Skeletal muscle tissue (tissue), 4 donors: Measurements from ENCODE around the gene ACYP2. TPM values are rescaled to one million over a fixed set of nuclear protein-coding genes. Genes with fewer than 3 reads are reported as not detected.

Experiments used
- H3K27ac ChIP-seq: one replicate; pipeline ENCODE4 v1.7.0; 2013; ENCODE audit warnings: mild to moderate bottlenecking, low read depth, low read length, inconsistent platforms
- H3K27me3 ChIP-seq, 3 donors: one replicate each; pipeline ENCODE4 v1.7.0; 2013; ENCODE audit warnings: low read length in 3 of 3; ENCODE audit not compliant: control insufficient read depth in 3 of 3, insufficient read depth in 3 of 3
- H3K36me3 ChIP-seq, 3 donors: one replicate each; pipeline ENCODE4 v1.7.0; 2013; ENCODE audit warnings: low read length in 3 of 3; ENCODE audit not compliant: control insufficient read depth in 3 of 3, insufficient read depth in 3 of 3
- H3K4me1 ChIP-seq, 3 donors: one replicate each; pipeline ENCODE4 v1.7.0; 2013; ENCODE audit warnings: low read length in 3 of 3, mild to moderate bottlenecking in 3 of 3; ENCODE audit not compliant: control insufficient read depth in 3 of 3, insufficient read depth in 3 of 3
- H3K4me3 ChIP-seq, 3 donors: one replicate each; pipeline ENCODE4 v1.7.0; 2013; ENCODE audit warnings: low read length in 3 of 3
- H3K9ac ChIP-seq, 3 donors: one replicate each; pipeline ENCODE4 v1.7.0; 2013; ENCODE audit warnings: low read length in 3 of 3, mild to moderate bottlenecking in 3 of 3, moderate library complexity in 2 of 3, low read depth in 1 of 3
- H3K9me3 ChIP-seq, 3 donors: one replicate each; pipeline ENCODE4 v1.7.0; 2013; ENCODE audit warnings: low read length in 3 of 3; ENCODE audit not compliant: control insufficient read depth in 3 of 3
- total RNA-seq: library from RNA; depleted of rRNA; stranded (reverse); fragments of >200 nt; gene quantifications from one replicate; pipeline ENCODE4 v1.2.3, GENCODE V29; 2014
- donor health status: Osteomylitis.

The ACYP2 gene
- total RNA-seq, 1 donor from 2014 or later, result 13.0 TPM

DNA sequence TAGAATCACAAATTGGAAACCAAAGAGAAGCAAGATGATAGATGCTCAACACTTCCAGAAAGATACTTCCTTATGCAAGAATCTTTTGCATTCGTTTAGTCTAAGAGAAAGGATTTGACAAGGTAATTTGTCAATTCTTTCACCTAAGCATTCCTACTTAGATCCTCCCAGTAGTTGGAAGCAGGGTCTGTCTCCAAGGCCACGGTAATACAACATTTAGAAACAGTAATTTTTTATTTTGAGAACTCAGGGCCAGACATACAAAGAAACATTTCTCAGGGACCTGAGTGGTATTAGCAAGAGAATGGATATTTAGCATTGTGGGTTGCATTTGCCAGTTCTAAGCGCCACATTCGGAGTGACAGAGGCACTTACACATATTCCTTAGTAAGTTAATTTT lies 68.6 kb downstream of the ACYP2 start:
- Histone ChIP-seq H3K27ac (no peak overlapping the region), H3K9me3 (no peaks in the 10 kb centered on the region), H3K36me3 (peaks cover 3 to 10% (median 10%) of the 10 kb centered on the region in 3 donors), H3K4me3 (no peak overlapping the region), H3K4me1 (no peaks in the 10 kb centered on the region), H3K27me3 (no peaks in the 10 kb centered on the region), H3K9ac (no peak overlapping the region)

DNA sequence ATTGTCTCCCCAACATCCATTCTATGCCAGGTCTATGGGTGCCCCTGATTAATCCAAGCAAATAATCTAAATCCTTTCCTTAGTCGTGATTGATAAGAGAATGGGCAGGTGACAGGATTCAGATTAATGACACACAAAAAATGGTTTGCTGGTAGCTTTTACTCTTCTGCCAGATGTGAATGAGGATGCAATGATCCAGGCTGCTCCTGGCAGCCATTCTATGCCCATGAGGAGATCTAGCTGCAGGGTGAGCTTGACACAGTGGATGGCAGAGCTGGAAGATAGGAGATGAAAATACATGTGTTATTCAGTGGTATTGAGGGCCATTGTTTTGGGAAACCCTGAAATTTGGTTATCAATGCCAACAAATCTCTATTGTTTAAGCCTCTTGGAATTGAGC lies 69.7 kb downstream of the ACYP2 start:
- no peaks in the 10 kb centered on the region for H3K27me3 ChIP-seq
- peaks cover 3 to 12% (median 10%) of the 10 kb centered on the region in 3 donors for H3K36me3 ChIP-seq
- H3K9me3 ChIP-seq, result no peaks in the 10 kb centered on the region
- no peak overlapping the region for H3K4me3 ChIP-seq
- no peaks in the 10 kb centered on the region for H3K4me1 ChIP-seq
- H3K27ac ChIP-seq, result no peak overlapping the region
- no peak overlapping the region for H3K9ac ChIP-seq

GRCh38 chr2:54187331-54187730 lies 71.9 kb downstream of the ACYP2 start:
- H3K9ac ChIP-seq, result no peak overlapping the region
- peaks cover 3 to 13% (median 12%) of the 10 kb centered on the region in 3 donors for H3K36me3 ChIP-seq
- H3K27me3 ChIP-seq, result no peaks in the 10 kb centered on the region
- H3K4me3 ChIP-seq, result no peak overlapping the region
- H3K27ac ChIP-seq, result no peak overlapping the region
- no peaks in the 10 kb centered on the region for H3K4me1 ChIP-seq
- H3K9me3 ChIP-seq, result no peaks in the 10 kb centered on the region

DNA sequence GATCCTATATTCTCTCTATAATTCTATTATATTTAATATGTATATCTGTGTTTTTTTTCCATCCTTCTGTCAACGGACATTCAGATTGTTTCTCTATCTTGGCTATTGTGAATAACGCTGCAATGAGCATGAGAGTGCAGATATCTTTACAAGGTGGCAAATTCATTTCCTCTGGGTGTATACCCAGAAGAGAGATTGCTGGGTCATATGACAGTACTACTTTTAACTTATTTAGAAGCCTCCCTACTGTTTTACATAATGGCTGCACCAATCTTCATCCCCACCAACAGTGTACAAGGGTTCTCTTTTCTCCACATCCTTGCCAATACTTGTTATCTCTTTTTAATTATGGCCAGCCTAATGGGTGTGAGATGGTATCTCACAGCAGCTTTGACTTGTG lies 74.1 kb downstream of the ACYP2 start:
- Histone ChIP-seq H3K27me3 (no peaks in the 10 kb centered on the region), H3K4me1 (no peaks in the 10 kb centered on the region), H3K4me3 (no peak overlapping the region), H3K9me3 (no peaks in the 10 kb centered on the region), H3K36me3 (peaks cover 3 to 12% (median 12%) of the 10 kb centered on the region in 3 donors), H3K27ac (no peak overlapping the region), H3K9ac (no peak overlapping the region)

- Histone ChIP-seq H3K27ac (no peak overlapping the region), H3K36me3 (peaks cover 3 to 12% (median 10%) of the 10 kb centered on the region in 3 donors), H3K9ac (no peak overlapping the region), H3K27me3 (no peaks in the 10 kb centered on the region), H3K9me3 (no peaks in the 10 kb centered on the region), H3K4me3 (no peak overlapping the region), H3K4me1 (no peaks in the 10 kb centered on the region)
Observed at GRCh38 chr2:54191361-54192135, 76.1 kb downstream of the ACYP2 start.

DNA sequence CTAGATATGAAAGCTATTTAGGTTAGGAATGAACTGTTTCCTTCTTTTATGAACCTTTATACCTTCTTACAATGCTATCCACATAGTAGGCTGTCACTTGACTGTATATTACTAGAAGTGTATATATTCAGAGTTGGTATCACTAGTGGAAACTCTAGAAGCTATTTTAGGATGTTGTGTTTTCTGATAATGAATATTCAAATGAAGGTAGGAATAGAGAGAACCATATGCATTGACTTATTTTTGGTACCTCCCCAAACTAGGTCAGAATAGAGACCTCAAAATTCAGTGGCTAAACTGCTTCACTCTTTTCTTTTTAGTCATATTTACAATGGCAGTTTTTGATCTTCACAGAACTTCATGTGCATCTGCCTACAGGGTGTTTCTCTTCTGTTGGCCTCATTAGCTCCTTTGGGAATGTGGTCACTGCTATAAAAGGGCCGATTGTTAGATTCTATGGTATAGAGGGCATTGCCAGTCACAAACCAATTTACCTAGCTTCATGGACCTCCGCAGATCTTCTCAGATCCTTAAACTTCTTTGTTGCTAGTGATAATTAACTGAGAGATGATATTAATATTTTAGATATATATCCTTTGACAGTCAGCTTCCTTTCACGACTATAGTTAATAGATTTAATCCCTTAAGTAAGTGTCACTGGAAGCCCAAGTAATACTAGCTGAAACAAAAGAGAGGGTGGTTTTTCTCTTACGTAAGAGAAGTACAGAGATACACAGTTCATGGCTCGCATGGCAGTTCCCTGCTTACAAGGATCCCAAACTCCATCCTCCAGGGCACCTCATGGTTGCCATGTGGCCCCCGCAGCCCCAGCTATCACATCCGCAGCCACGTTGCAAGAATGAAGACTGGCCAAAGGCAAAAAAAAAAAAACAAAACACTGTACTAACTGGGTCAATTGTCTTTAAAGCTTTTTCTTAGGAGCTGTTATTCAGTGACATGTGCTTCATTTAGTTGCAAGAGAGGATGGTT lies 79.6 kb downstream of the ACYP2 start:
- Histone ChIP-seq H3K9ac (no peak overlapping the region), H3K4me3 (no peak overlapping the region), H3K27me3 (no peaks in the 10 kb centered on the region), H3K27ac (no peak overlapping the region), H3K4me1 (no peaks in the 10 kb centered on the region), H3K9me3 (no peaks in the 10 kb centered on the region), H3K36me3 (peaks cover 0 to 5% (median 3%) of the 10 kb centered on the region in 3 donors)

- Histone ChIP-seq H3K4me1 (no peaks in the 10 kb centered on the region), H3K9me3 (no peaks in the 10 kb centered on the region), H3K9ac (no peak overlapping the region), H3K27me3 (no peaks in the 10 kb centered on the region), H3K4me3 (no peak overlapping the region), H3K27ac (no peak overlapping the region), H3K36me3 (peaks cover 0 to 3% (median 2%) of the 10 kb centered on the region in 3 donors)
Observed at GRCh38 chr2:54196646-54197045, 81.2 kb downstream of the ACYP2 start.

DNA sequence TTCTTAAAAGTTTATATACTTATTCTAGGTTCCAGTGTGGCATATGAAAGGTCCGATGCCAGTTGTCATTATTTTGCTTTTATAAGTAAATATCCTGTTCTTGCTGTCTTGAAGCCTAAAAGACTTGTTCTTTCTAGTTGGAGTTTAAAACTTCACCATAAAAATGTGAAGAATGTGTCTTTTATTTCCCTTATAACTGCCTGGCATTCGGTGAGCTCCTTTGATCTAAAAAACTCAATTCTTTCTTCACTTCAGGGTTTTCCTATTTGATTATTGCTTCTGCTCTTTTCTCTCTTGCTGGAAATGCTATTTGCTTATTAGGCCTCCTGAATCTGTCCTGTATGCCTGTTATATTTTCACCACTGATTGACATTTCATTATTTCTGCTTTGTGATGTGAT lies 89.1 kb downstream of the ACYP2 start:
- H3K4me1 ChIP-seq, result peaks cover 0 to 14% (median 3%) of the 10 kb centered on the region in 3 donors
- H3K9me3 ChIP-seq, result no peaks in the 10 kb centered on the region
- no peak overlapping the region for H3K27ac ChIP-seq

GRCh38 chr2:54206596-54206995 lies 91.2 kb downstream of the ACYP2 start:
- no peaks in the 10 kb centered on the region for H3K9me3 ChIP-seq
- peaks cover 0 to 14% (median 3%) of the 10 kb centered on the region in 3 donors for H3K4me1 ChIP-seq
- no peaks in the 10 kb centered on the region for H3K36me3 ChIP-seq
- H3K4me3 ChIP-seq, result no peak overlapping the region
- no peak overlapping the region for H3K27ac ChIP-seq
- H3K27me3 ChIP-seq, result no peaks in the 10 kb centered on the region
- H3K9ac ChIP-seq, result no peak overlapping the region

More for the DNA sequence above, 89.1 kb downstream of the ACYP2 start:
- H3K36me3 ChIP-seq, result no peaks in the 10 kb centered on the region
- no peaks in the 10 kb centered on the region for H3K27me3 ChIP-seq
- H3K4me3 ChIP-seq, result no peak overlapping the region
- no peak overlapping the region for H3K9ac ChIP-seq
